HCT116 (cell line): Measurements from ENCODE around the gene USP36. TPM values are rescaled to one million over a fixed set of nuclear protein-coding genes. Genes with fewer than 3 reads are reported as not detected.

Experiments
- ATAC-seq: fragments of 200-7000 bp; cut with Tn5 transposase; 2 replicates; pipeline ENCODE4 v1.9.1; 2020; ENCODE audit warnings: mild to moderate bottlenecking, moderate library complexity
- BruUV-seq: library from RNA; stranded (reverse); fragments of 400-500 nt; replicated peaks from 2 replicates; lab custom pipeline; 2021; lab: Mats Ljungman, UMichigan
- CTCF ChIA-PET: fragments of 300-600 bp; sonication (Branson Sonifier 250); formaldehyde crosslinking; loops from one replicate; lab custom pipeline; 2021; ENCODE audit warnings: antibody characterized with exemption; lab: Charles Lee
- POLR2A ChIA-PET: fragments of 300-600, 350-600 bp; sonication (Branson Sonifier 250); formaldehyde crosslinking; loops from one replicate; lab custom pipeline; 2021; ENCODE audit warnings: antibody characterized with exemption; lab: Charles Lee
- RAD21 ChIA-PET, 2 experiments: fragments of 300-600 bp; sonication (Branson Sonifier 250); formaldehyde crosslinking; loops; one replicate each; lab custom pipeline; 2023; ENCODE audit warnings: low total read pairs in 2 of 2; ENCODE audit not compliant: uncharacterized antibody in 2 of 2, unreplicated experiment in 2 of 2, low non-redundant PET in 1 of 2; lab: Charles Lee
- DNase-seq: peaks from one replicate; pipeline ENCODE4 v3.0.0-alpha.2; 2010; ENCODE audit warnings: low read depth, low spot score
- H2AFZ ChIP-seq: fragments of 200-600 bp; shearing (Covaris generic), sonication (generic); 2 replicates; pipeline ENCODE4 v1.6.1; 2017; ENCODE audit warnings: low read depth, mixed run types, mixed read lengths, antibody characterized with exemption, low read length; ENCODE audit not compliant: poor library complexity, severe bottlenecking
- H3K27ac ChIP-seq: 2 replicates; pipeline ENCODE4 v1.5.1; 2012; ENCODE audit warnings: low read depth, low read length
- H3K27me3 ChIP-seq: fragments of 200-600 bp; sonication (generic); 2 replicates; pipeline ENCODE4 v1.6.1; 2016; ENCODE audit warnings: mixed run types, low read length, mixed read lengths; ENCODE audit not compliant: insufficient read depth
- H3K36me3 ChIP-seq, 2 experiments: fragments of 200-500 bp in 1 of 2; fragments of 200-600 bp in 1 of 2; sonication (Bioruptor generic) in 1 of 2; sonication (generic) in 1 of 2; 2 replicates each; pipeline versions ENCODE4 v1.5.1 to v1.6.1; 2014 to 2016; ENCODE audit warnings: low read length in 2 of 2, inconsistent platforms in 1 of 2, mixed read lengths in 1 of 2, mixed run types in 1 of 2; ENCODE audit not compliant: insufficient read depth in 2 of 2, control insufficient read depth in 1 of 2
- H3K4me1 ChIP-seq, 2 experiments: fragments of 200-600 bp in 1 of 2; sonication (generic) in 1 of 2; 2 replicates each; pipeline versions ENCODE4 v1.5.1 to v1.6.1; 2012 to 2017; ENCODE audit warnings: low read length in 2 of 2, inconsistent platforms in 1 of 2, mild to moderate bottlenecking in 1 of 2, mixed read lengths in 1 of 2, mixed run types in 1 of 2, moderate library complexity in 1 of 2; ENCODE audit not compliant: insufficient read depth in 2 of 2, control insufficient read depth in 1 of 2
- H3K4me2 ChIP-seq: fragments of 200-600 bp; sonication (generic); 2 replicates; pipeline ENCODE4 v1.6.1; 2017; ENCODE audit warnings: mixed run types, low read length, mixed read lengths
- H3K4me3 ChIP-seq, 2 experiments: fragments of 200-600 bp in 1 of 2; sonication (generic) in 1 of 2; replicated peaks in 1 of 2; 2 replicates each; pipeline ENCODE4 v1.5.1; 2011 to 2016; ENCODE audit warnings: low read length in 2 of 2, control low read depth in 1 of 2, low read depth in 1 of 2, mild to moderate bottlenecking in 1 of 2, mixed read lengths in 1 of 2, mixed run types in 1 of 2
- H3K79me2 ChIP-seq: fragments of 200-600 bp; sonication (generic); 2 replicates; pipeline ENCODE4 v1.6.1; 2017; ENCODE audit warnings: mild to moderate bottlenecking, mixed run types, low read length, moderate library complexity, mixed read lengths; ENCODE audit not compliant: insufficient read depth
- H3K9ac ChIP-seq: fragments of 200-600 bp; sonication (generic); 2 replicates; pipeline ENCODE4 v1.6.1; 2016; ENCODE audit warnings: low read length, mixed read lengths
- H3K9me2 ChIP-seq: fragments of 200-600 bp; sonication (generic), shearing (Covaris generic); 2 replicates; pipeline ENCODE4 v1.6.1; 2017; ENCODE audit warnings: mixed run types, mild to moderate bottlenecking, moderate library complexity; ENCODE audit not compliant: insufficient read depth
- H3K9me3 ChIP-seq, 2 experiments: fragments of 200-500 bp in 1 of 2; fragments of 200-600 bp in 1 of 2; sonication (Bioruptor generic) in 1 of 2; sonication (generic) in 1 of 2; 2 replicates each; pipeline ENCODE4 v1.6.1; 2014 to 2017; ENCODE audit warnings: low read length in 2 of 2, mixed read lengths in 2 of 2, inconsistent platforms in 1 of 2, low read depth in 1 of 2, mild to moderate bottlenecking in 1 of 2, mixed run types in 1 of 2, moderate library complexity in 1 of 2; ENCODE audit not compliant: control insufficient read depth in 1 of 2, insufficient read depth in 1 of 2
- H4K20me1 ChIP-seq: fragments of 200-600 bp; sonication (generic), shearing (Covaris generic); 2 replicates; pipeline ENCODE4 v1.6.1; 2017; ENCODE audit warnings: mixed run types, mild to moderate bottlenecking, moderate library complexity; ENCODE audit not compliant: insufficient read depth
- CBX3 ChIP-seq: IDR thresholded peaks from 2 replicates; pipeline ENCODE4 v1.6.1; 2012; ENCODE audit warnings: low read depth
- CEBPB ChIP-seq: IDR thresholded peaks from 2 replicates; pipeline ENCODE4 v1.6.1; 2012; ENCODE audit warnings: low read depth
- EGR1 ChIP-seq: IDR thresholded peaks from 2 replicates; pipeline ENCODE4 v1.6.1; 2012; ENCODE audit warnings: low read depth
- ELF1 ChIP-seq: IDR thresholded peaks from 2 replicates; pipeline ENCODE4 v1.6.1; 2012; ENCODE audit warnings: low read depth, borderline replicate concordance
- EZH2 ChIP-seq: fragments of 200-600 bp; sonication (generic); IDR thresholded peaks from 2 replicates; pipeline ENCODE4 v1.6.1; 2017; ENCODE audit warnings: antibody characterized with exemption, mixed run types
- FOSL1 ChIP-seq: IDR thresholded peaks from 2 replicates; pipeline ENCODE4 v1.6.1; 2012; ENCODE audit warnings: low read depth
- JUND ChIP-seq: IDR thresholded peaks from 2 replicates; pipeline ENCODE4 v1.6.1; 2012
- POLR2AphosphoS5 ChIP-seq: IDR thresholded peaks from 2 replicates; pipeline ENCODE4 v1.6.1; 2011; ENCODE audit warnings: mild to moderate bottlenecking, low read depth, low read length, moderate library complexity
- RAD21 ChIP-seq: IDR thresholded peaks from 2 replicates; pipeline ENCODE4 v1.6.1; 2012; ENCODE audit warnings: low read depth, mild to moderate bottlenecking
- SIN3A ChIP-seq: IDR thresholded peaks from 2 replicates; pipeline ENCODE4 v1.6.1; 2012; ENCODE audit warnings: low read depth
- SP1 ChIP-seq: IDR thresholded peaks from 2 replicates; pipeline ENCODE4 v1.6.1; 2012; ENCODE audit warnings: low read depth
- TCF7L2 ChIP-seq: IDR thresholded peaks from 2 replicates; pipeline ENCODE4 v1.7.0; 2011; ENCODE audit warnings: borderline replicate concordance, inconsistent platforms; ENCODE audit not compliant: insufficient read depth, insufficient read length; ENCODE audit errors: extremely low read depth
- YY1 ChIP-seq: IDR thresholded peaks from 2 replicates; pipeline ENCODE4 v1.6.1; 2011; ENCODE audit warnings: low read length, low read depth, moderate library complexity, mild to moderate bottlenecking; ENCODE audit not compliant: insufficient replicate concordance; ENCODE audit errors: extremely low read depth
- ZBTB33 ChIP-seq: IDR thresholded peaks from 2 replicates; pipeline ENCODE4 v1.6.1; 2011; ENCODE audit warnings: mild to moderate bottlenecking, low read length, moderate library complexity; ENCODE audit not compliant: insufficient replicate concordance; ENCODE audit errors: extremely low read depth
- intact Hi-C: fragments of 100-400 bp; cut with micrococcal nuclease; formaldehyde crosslinking; loops from 2 replicates; pipeline ENCODE4 v1.10.0; 2022
- total RNA-seq: library from RNA; stranded (reverse); gene quantifications from one replicate; pipeline ENCODE4 v1.2.1, GENCODE V29; 2021; ENCODE audit not compliant: unreplicated experiment
- TF ChIP-seq, protein P1 (sequence below): IDR thresholded peaks from 2 replicates; pipeline ENCODE4 v1.6.1; 2012

USP36 gene
- total RNA-seq, 1 experiment from 2014 or later = 104 TPM

DNA sequence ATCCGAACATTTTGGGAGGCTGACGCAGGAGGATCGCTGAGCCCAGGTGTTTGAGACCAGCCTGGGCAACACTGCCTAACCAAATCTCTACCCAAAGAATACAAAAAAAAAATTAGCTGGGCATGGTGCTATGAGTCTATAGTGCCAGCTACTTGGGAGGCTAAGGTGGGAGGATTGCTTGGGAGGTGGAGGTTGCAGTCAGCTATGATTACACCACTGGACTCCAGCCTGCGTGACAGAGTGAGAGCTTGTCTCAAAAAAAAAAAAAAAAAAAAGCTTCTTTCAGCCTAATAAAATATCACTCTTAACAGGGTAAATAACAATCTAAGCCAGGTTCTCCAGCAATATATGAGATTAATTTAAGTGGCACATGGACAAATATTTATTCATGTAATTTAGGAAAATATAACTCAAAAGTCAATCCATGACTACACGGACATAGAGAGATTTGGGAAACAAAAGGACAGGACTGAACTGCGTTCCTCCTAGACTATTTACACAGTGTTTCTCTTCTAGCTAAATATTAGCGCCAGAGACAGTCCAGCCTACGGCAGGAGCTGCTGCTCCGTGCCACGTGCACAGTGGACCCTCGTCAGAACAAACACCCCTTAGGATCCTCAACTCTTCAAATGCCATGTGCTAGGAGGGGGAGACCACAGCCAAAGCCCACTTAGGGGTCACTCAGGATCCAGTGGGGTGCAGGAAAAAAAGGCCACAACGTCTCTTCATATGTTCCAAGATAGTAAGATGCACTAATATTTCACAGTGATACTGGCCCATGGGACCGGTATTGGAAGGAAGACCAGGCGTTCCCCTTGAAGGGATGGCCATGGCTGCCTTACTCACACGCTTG is 8.7 kb downstream of the USP36 start:
- H2AFZ ChIP-seq = no peak overlapping the region
- H3K9ac ChIP-seq = no peak overlapping the region
- DNase-seq = no peak
- BruUV-seq = no TSS peak
- ChIA-PET RAD21 (no interaction called here), POLR2A (interaction anchor here (1.2 kb wide), 1 partner anchor 9 kb away, joined by 3 read pairs; no protein-coding TSS in a partner anchor)
- ATAC-seq = no peak
- H3K4me3 ChIP-seq = no peak overlapping the region
- H3K9me2 ChIP-seq = no peaks in the 10 kb centered on the region
- intact Hi-C loops = no loop called here
- no peaks in the 10 kb centered on the region for H3K27me3 ChIP-seq
- no peak for TF ChIP-seq YY1
- TF ChIP-seq CEBPB = no peak
- no peak for TF ChIP-seq CBX3
- no peak for TF ChIP-seq TCF7L2
- TF ChIP-seq, all 23 proteins: peak for 0
- peaks cover 78 to 95% of the 10 kb centered on the region in 2 experiments; a peak in 3 of 4 replicates for H3K36me3 ChIP-seq
- CTCF ChIA-PET = interaction anchor here (0.8 kb wide), 1 partner anchor 34 kb away, joined by 3 read pairs; no protein-coding TSS in a partner anchor
- no peaks in the 10 kb centered on the region for H3K9me3 ChIP-seq
- H3K79me2 ChIP-seq = peaks cover 97% of the 10 kb centered on the region
- H3K4me2 ChIP-seq = no peak overlapping the region
- peaks cover 8% of the 10 kb centered on the region; the same call in 1 of the 2 replicates for H4K20me1 ChIP-seq
- H3K27ac ChIP-seq = no peak overlapping the region
- no peaks in the 10 kb centered on the region for H3K4me1 ChIP-seq

GRCh38 chr17:78829477-78829876 is 11.1 kb downstream of the USP36 start:
- Histone ChIP-seq H3K27me3 (no peaks in the 10 kb centered on the region), H3K36me3 (peaks cover 76 to 97% of the 10 kb centered on the region in 2 experiments), H3K9me2 (no peaks in the 10 kb centered on the region), H3K9ac (no peak overlapping the region), H3K4me3 (no peak overlapping the region), H3K79me2 (peaks cover 97% of the 10 kb centered on the region), H3K9me3 (no peaks in the 10 kb centered on the region), H3K4me1 (no peaks in the 10 kb centered on the region), H3K27ac (no peak overlapping the region), H2AFZ (no peak overlapping the region), H4K20me1 (peaks cover 19% of the 10 kb centered on the region; the same call in 1 of the 2 replicates), H3K4me2 (no peak overlapping the region)
- ChIA-PET CTCF (interaction anchor here (1.4 kb wide), 1 partner anchor 36 kb away, joined by 6 read pairs; no protein-coding TSS in a partner anchor), RAD21 (no interaction called here), POLR2A (no interaction called here)
- BruUV-seq = no TSS peak
- DNase-seq (no peak), ATAC-seq (no peak)
- intact Hi-C loops = no loop called here
- TF ChIP-seq SP1 = no peak
- TF ChIP-seq EGR1 = no peak
- TF ChIP-seq TCF7L2 = no peak
- no peak for TF ChIP-seq FOSL1
- TF ChIP-seq SIN3A = no peak
- no peak for TF ChIP-seq ZBTB33
- TF ChIP-seq, protein P1, sequence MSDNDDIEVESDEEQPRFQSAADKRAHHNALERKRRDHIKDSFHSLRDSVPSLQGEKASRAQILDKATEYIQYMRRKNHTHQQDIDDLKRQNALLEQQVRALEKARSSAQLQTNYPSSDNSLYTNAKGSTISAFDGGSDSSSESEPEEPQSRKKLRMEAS = no peak
- TF ChIP-seq EZH2 = no peak
- TF ChIP-seq YY1 = no peak
- TF ChIP-seq JUND = no peak
- TF ChIP-seq RAD21 = no peak
- no peak for TF ChIP-seq POLR2AphosphoS5
- TF ChIP-seq ELF1 = no peak
